Measurements from ENCODE around the gene STAG3. TPM values are rescaled to one million over a fixed set of nuclear protein-coding genes. Genes with fewer than 3 reads are reported as not detected.
A peak's percentile ranks its signal among the peaks of the same experiment; 100 is the strongest.

STAG3 gene
- total and polyA plus RNA-seq, 2 of the 4 experiments (the other 2 are of a cell fraction), result 0.36 to 0.65 TPM

DNA sequence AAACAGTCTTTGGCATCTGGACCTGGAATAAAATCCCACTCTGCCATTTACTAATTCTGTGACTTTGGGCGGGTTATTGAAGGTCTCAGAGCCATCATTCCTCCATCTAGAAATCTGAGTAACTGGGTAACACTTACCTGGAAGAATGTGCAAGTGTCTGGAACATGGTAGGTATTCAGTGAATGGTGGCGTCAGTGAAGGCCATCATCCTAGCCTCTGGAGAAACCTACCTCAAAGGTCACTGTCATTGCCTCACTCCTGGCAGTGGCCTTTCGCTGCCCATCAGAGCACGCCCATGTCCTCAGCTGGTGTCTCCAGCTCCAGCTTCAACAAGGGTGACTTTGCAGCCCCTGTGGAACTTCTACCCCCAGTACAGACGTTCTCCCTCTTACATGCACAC lies 13.8 kb upstream of the STAG3 start:
- no peaks in the 10 kb centered on the region for H3K36me3 ChIP-seq (ENCODE audit: control insufficient read depth, insufficient read depth, low read length)
- CTCF ChIA-PET, result no interaction called here
- H2BK20ac ChIP-seq (ENCODE audit: low read depth, low read length), result no peak overlapping the region
- no peaks in the 10 kb centered on the region for H3K9me3 ChIP-seq (ENCODE audit: control insufficient read depth, insufficient read depth, low read length)
- no peak overlapping the region for H3K4me3 ChIP-seq (ENCODE audit: insufficient read depth, low read depth, low read length)
- no peak overlapping the region for H4K91ac ChIP-seq (ENCODE audit: insufficient read depth, low read depth, low read length)
- no peak overlapping the region for H3K14ac ChIP-seq (replicated peaks; ENCODE audit: low read depth, low read length)
- no peak overlapping the region for H3K4ac ChIP-seq (ENCODE audit: low read depth, low read length)
- H3K56ac ChIP-seq (ENCODE audit: extremely low read depth, insufficient read depth, low read length), result no peak overlapping the region
- TF ChIP-seq FOS (IDR thresholded peaks at IDR 0.05; ENCODE audit: low read depth, low read length), result no peak
- TF ChIP-seq RFX5 (IDR thresholded peaks at IDR 0.05; ENCODE audit: low read depth, low read length), result no peak
- TF ChIP-seq SMC3 (IDR thresholded peaks at IDR 0.05; ENCODE audit: low read depth, low read length), result no peak
- H3K27ac ChIP-seq (ENCODE audit: insufficient read depth, low read length), result no peak overlapping the region
- dilution Hi-C loops (cut with HindIII; ENCODE audit: low sequenced_read_pairs, unreplicated experiment) (no loop called here), intact Hi-C loops (cut with micrococcal nuclease) (no loop called here), in situ Hi-C loops (cut with MboI; ENCODE audit: low sequenced_read_pairs) (no loop called here)
- H2BK5ac ChIP-seq (ENCODE audit: low read depth, low read length, poor library complexity, severe bottlenecking), result no peak overlapping the region
- DNase-seq (no peak), ATAC-seq (ENCODE audit: low read depth) (no peak)
- H3K4me1 ChIP-seq (ENCODE audit: control insufficient read depth, insufficient read depth, low read length), result peaks cover 6% of the 10 kb centered on the region
- H3K79me1 ChIP-seq (ENCODE audit: low read depth in 1 of 2, low read length in 2 of 2), result peaks cover 0 to 13% of the 10 kb centered on the region in 2 experiments; a peak in 1 of 4 replicates
- no peaks in the 10 kb centered on the region for H3K27me3 ChIP-seq (ENCODE audit: control insufficient read depth, insufficient read depth, low read length)
- no peak overlapping the region for H2BK120ac ChIP-seq (ENCODE audit: low read depth, low read length)
- no peak overlapping the region for H3K23ac ChIP-seq (ENCODE audit: low read depth, low read length)
- H3K18ac ChIP-seq (ENCODE audit: low read depth, low read length), result no peak overlapping the region
- H2BK15ac ChIP-seq (ENCODE audit: low read depth, low read length), result no peak overlapping the region
- H3K9me1 ChIP-seq (ENCODE audit: insufficient read depth, low read length), result peaks cover 6% of the 10 kb centered on the region; the same call in 1 of the 2 replicates
- no peak overlapping the region for H4K5ac ChIP-seq (ENCODE audit: low read depth, low read length)
- 81% methylated on average over 2 of the region's 5 CpGs; no CpG with 5 or more reads in 1 of the 2 experiments for WGBS, 2 experiments (ENCODE audit: extremely low coverage in 2 of 2, insufficient read length in 1 of 2)
- no peak overlapping the region for H3K9ac ChIP-seq (ENCODE audit: low read depth, low read length)
- no peaks in the 10 kb centered on the region for H4K20me1 ChIP-seq (ENCODE audit: insufficient read depth, low read length)
- no peak overlapping the region; the same call in 1 of the 2 replicates for H2AK5ac ChIP-seq (ENCODE audit: low read depth, low read length)
- POLR2A ChIA-PET (ENCODE audit: unreplicated experiment), result no interaction called here
- H4K8ac ChIP-seq (ENCODE audit: low read depth in 2 of 2, low read length in 2 of 2), result no peak overlapping the region
- H2AFZ ChIP-seq (replicated peaks; ENCODE audit: low read length, poor library complexity), result no peak overlapping the region
- H2AK9ac ChIP-seq (replicated peaks; ENCODE audit: low read depth, low read length, poor library complexity), result peak overlapping the region; percentile 65
- BruUV-seq (replicated peaks), result no TSS peak
- H3K4me2 ChIP-seq (ENCODE audit: low read depth, low read length), result no peak overlapping the region

All from IMR-90 (cell line).